ENCODE data around the gene CORO2A. TPM values are rescaled to one million over a fixed set of nuclear protein-coding genes. Genes with fewer than 3 reads are reported as not detected.

The CORO2A gene
- total and polyA plus RNA-seq, 2 of the 8 experiments (the other 6 are each of a cell fraction or from before 2014, with no cell fraction given): 13.7 to 27.9 TPM

DNA sequence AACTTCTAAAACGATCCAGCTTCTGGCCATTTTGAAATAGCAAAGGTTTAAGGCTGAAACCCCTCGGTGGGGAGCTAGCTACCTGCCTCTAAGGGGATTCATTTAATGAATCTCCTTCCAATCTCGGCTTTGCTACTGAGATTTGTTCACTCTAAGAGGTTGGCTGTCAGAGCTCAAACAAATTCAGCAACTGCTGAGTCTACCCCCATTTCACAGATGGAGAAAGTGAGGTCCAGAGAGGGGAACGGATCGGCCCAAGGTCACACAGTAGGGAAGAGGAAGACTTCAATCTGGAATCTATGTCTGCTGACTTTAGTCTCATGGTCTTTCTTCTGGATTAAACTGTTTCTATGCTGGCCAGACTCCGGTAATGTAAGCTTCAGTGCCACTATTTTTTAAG, 3.0 kb downstream of the CORO2A start:
- Histone ChIP-seq H2BK15ac (ENCODE audit: low read length) (no peak overlapping the region), H3K79me2 (ENCODE audit: control insufficient read depth in 1 of 2, insufficient read depth in 2 of 2, low read length in 2 of 2) (peaks cover 0 to 3% of the 10 kb centered on the region in 2 experiments; a peak in 2 of 4 replicates), H3K23me2 (ENCODE audit: low read depth, low read length) (peaks cover 13% of the 10 kb centered on the region), H2BK5ac (ENCODE audit: low read depth, low read length) (no peak overlapping the region), H2AFZ (ENCODE audit: low read length) (no peak overlapping the region), H2BK120ac (replicated peaks; ENCODE audit: low read depth, low read length) (no peak overlapping the region), H3K27ac (ENCODE audit: low read depth, low read length) (no peak overlapping the region), H2BK12ac (ENCODE audit: low read depth, low read length) (no peak overlapping the region), H3K23ac (ENCODE audit: insufficient read length) (no peak overlapping the region), H3K9me3 (ENCODE audit: insufficient read depth in 2 of 2, low read depth in 1 of 2, low read length in 1 of 2) (no peaks in the 10 kb centered on the region), H2AK5ac (ENCODE audit: low read depth, low read length) (no peak overlapping the region), H3K4me1 (replicated peaks in 1 of 4; ENCODE audit: control insufficient read depth in 3 of 4, insufficient read depth in 4 of 4, low read length in 3 of 4) (peaks cover 4 to 16% (median 8%) of the 10 kb centered on the region in 4 experiments), H3K56ac (replicated peaks; ENCODE audit: insufficient read length, low read depth, low read length) (no peak overlapping the region), H2BK20ac (ENCODE audit: low read length) (no peak overlapping the region), H3K79me1 (ENCODE audit: low read depth, low read length) (peaks cover 6% of the 10 kb centered on the region; the same call in 1 of the 2 replicates), H4K8ac (ENCODE audit: extremely low read depth, insufficient read depth, low read length) (no peak overlapping the region), H3K4ac (replicated peaks; ENCODE audit: insufficient read length, low read depth, low read length) (no peak overlapping the region), H3K36me3 (ENCODE audit: control insufficient read depth in 2 of 4, insufficient read depth in 4 of 4, low read length in 3 of 4) (no peaks in the 10 kb centered on the region), H3K4me3 (ENCODE audit: extremely low read depth in 1 of 4, insufficient read depth in 2 of 4, low read depth in 3 of 4, low read length in 4 of 4) (no peak overlapping the region), H3K9ac (replicated peaks in 1 of 4; ENCODE audit: extremely low read depth in 1 of 4, low read depth in 3 of 4, low read length in 3 of 4) (no peak overlapping the region), H4K20me1 (replicated peaks in 1 of 2; ENCODE audit: control insufficient read depth in 1 of 2, insufficient read depth in 2 of 2, low read length in 2 of 2) (peaks cover 2 to 7% of the 10 kb centered on the region in 2 experiments), H4K5ac (ENCODE audit: insufficient read length, low read depth, low read length) (no peak overlapping the region), H3K27me3 (replicated peaks in 1 of 4; ENCODE audit: control insufficient read depth in 3 of 4, extremely low read depth in 1 of 4, insufficient read depth in 3 of 4, low read length in 3 of 4) (peaks cover 0 to 7% (median 3%) of the 10 kb centered on the region in 4 experiments; a peak in 3 of 7 replicates), H3K4me2 (ENCODE audit: insufficient read depth in 1 of 2, low read depth in 2 of 2, low read length in 2 of 2) (no peak overlapping the region), H4K91ac (replicated peaks; ENCODE audit: insufficient read length, low read length) (no peak overlapping the region), H3K14ac (ENCODE audit: insufficient read length) (no peak overlapping the region), H3K18ac (ENCODE audit: extremely low read depth, low read length) (no peak overlapping the region)
- DNase-seq (ENCODE audit: low read depth in 1 of 2, low spot score in 2 of 2) (no peak), FAIRE-seq (no peak)
- TF ChIP-seq, protein P1, sequence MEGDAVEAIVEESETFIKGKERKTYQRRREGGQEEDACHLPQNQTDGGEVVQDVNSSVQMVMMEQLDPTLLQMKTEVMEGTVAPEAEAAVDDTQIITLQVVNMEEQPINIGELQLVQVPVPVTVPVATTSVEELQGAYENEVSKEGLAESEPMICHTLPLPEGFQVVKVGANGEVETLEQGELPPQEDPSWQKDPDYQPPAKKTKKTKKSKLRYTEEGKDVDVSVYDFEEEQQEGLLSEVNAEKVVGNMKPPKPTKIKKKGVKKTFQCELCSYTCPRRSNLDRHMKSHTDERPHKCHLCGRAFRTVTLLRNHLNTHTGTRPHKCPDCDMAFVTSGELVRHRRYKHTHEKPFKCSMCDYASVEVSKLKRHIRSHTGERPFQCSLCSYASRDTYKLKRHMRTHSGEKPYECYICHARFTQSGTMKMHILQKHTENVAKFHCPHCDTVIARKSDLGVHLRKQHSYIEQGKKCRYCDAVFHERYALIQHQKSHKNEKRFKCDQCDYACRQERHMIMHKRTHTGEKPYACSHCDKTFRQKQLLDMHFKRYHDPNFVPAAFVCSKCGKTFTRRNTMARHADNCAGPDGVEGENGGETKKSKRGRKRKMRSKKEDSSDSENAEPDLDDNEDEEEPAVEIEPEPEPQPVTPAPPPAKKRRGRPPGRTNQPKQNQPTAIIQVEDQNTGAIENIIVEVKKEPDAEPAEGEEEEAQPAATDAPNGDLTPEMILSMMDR (IDR thresholded peaks at IDR 0.05; ENCODE audit: control extremely low read depth in 1 of 3, insufficient read depth in 1 of 3, low read depth in 1 of 3, low read length in 3 of 3): no peak
- TF ChIP-seq RBBP5 (IDR thresholded peaks at IDR 0.05; ENCODE audit: borderline replicate concordance, low read depth, low read length) (no peak), KDM1A (IDR thresholded peaks at IDR 0.05; ENCODE audit: borderline replicate concordance, low read length) (peak; percentile 54; the same call in 1 of the 2 replicates), CBX8 (IDR thresholded peaks at IDR 0.05; ENCODE audit: borderline replicate concordance, low read depth, low read length) (no peak), GABPA (IDR thresholded peaks at IDR 0.05; ENCODE audit: borderline replicate concordance, insufficient read depth, low read length) (no peak)
- WGBS, 2 experiments (ENCODE audit: extremely low coverage in 1 of 2, insufficient coverage in 1 of 2, insufficient read length in 1 of 2, insufficient replicate concordance in 2 of 2, low coverage in 1 of 2, low lambda C conversion rate in 2 of 2, missing lambda C conversion rate in 1 of 2): 92% methylated on average over 6 of the region's 6 CpGs; no CpG with 5 or more reads in 1 of the 2 experiments
- ChIA-PET POLR2A (ENCODE audit: partially characterized antibody) (interaction anchor here (1.4 kb wide), 1 partner anchor 30 kb away, joined by 3 read pairs; no protein-coding TSS in a partner anchor), CTCF (ENCODE audit: partially characterized antibody) (interaction anchor here (0.9 to 1.6 kb wide), 5 partner anchors 16 to 70 kb away, joined by 3 to 4 read pairs (median 4); no protein-coding TSS in a partner anchor)
